Coronary artery (tissue), 2 donors: ENCODE measurements around the gene SCN1A.

Source experiments
- DNase-seq: peaks from one replicate; pipeline ENCODE4 v3.0.0-alpha.2; 2017; ENCODE audit warnings: low spot score
- H3K27ac ChIP-seq, 2 donors: fragments of 200-600 bp; sonication (generic); one replicate each; pipeline ENCODE4 v1.5.1; 2016 to 2019
- H3K4me3 ChIP-seq: fragments of 200-600 bp; sonication (generic); 2 replicates; pipeline ENCODE4 v1.5.1; 2016; ENCODE audit warnings: mild to moderate bottlenecking, moderate library complexity
- TF ChIP-seq, protein P1 (sequence below): fragments of 200-600 bp; sonication (generic); IDR thresholded peaks from one replicate; pipeline ENCODE4 v1.5.1; 2019; ENCODE audit warnings: antibody characterized with exemption

SCN1A gene

DNA sequence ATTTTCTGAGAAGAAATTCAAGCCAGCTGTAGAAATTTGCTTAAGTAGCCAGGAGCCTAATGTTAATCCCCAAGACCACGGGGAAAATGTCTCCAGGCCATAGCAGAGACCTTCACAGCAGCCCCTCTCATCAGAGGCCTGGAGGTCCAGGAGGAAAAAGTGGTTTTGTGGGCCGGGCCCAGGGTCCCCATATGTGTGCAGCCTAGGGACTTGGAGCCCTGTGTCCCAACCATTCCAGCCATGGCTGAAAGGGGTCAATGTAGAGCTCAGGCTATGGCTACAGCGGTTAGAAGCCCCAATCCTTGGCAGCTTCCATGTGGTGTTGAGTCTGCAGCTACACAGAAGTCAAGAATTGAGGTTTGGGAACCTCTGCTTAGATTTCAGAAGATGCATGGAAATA is 160.1 kb downstream of the SCN1A start:
- Histone ChIP-seq H3K27ac (no peak overlapping the region), H3K4me3 (no peak overlapping the region)
- DNase-seq, result no peak
- TF ChIP-seq, protein P1, sequence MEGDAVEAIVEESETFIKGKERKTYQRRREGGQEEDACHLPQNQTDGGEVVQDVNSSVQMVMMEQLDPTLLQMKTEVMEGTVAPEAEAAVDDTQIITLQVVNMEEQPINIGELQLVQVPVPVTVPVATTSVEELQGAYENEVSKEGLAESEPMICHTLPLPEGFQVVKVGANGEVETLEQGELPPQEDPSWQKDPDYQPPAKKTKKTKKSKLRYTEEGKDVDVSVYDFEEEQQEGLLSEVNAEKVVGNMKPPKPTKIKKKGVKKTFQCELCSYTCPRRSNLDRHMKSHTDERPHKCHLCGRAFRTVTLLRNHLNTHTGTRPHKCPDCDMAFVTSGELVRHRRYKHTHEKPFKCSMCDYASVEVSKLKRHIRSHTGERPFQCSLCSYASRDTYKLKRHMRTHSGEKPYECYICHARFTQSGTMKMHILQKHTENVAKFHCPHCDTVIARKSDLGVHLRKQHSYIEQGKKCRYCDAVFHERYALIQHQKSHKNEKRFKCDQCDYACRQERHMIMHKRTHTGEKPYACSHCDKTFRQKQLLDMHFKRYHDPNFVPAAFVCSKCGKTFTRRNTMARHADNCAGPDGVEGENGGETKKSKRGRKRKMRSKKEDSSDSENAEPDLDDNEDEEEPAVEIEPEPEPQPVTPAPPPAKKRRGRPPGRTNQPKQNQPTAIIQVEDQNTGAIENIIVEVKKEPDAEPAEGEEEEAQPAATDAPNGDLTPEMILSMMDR, result no peak

DNA sequence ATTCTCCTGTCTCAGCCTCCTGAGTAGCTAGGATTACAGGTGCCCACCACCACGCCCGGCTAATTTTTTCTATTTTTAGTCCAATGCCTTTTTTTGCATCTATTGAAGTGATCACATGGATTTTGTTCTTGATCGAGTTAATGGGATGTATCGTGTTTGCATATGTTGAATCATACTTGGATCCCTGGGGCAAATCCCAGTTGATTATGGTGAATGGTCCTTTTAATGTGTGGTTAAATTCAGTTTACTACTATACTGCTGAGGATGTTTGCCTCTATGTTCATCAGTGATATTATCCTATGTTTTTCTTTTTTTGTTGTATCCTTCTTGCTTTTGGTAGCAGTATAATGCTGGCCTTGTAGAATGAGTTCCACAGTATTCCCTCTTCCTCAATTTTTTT is 166.0 kb downstream of the SCN1A start:
- no peak overlapping the region for H3K4me3 ChIP-seq
- DNase-seq, result no peak
- TF ChIP-seq, protein P1, result no peak
- no peak overlapping the region for H3K27ac ChIP-seq

DNA sequence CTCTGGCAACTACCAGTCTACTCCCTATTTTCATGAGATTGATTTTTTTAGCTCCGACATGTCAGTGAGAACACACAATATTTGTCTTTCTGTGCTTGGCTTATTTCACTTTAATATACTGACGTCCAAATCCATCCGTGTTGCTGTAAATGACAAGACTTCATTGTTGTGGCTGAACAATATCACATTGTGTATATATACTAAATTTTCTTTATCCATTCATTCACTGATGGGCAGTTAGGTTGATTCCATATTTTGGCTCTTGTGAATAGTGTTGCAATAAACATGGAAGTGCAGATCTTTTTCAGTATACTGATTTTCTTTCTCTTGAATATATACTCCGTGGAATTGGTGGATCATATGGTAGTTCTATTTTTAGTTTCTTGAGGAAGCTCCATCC is 168.4 kb downstream of the SCN1A start:
- no peak overlapping the region for H3K4me3 ChIP-seq
- no peak for DNase-seq
- H3K27ac ChIP-seq, result no peak overlapping the region
- TF ChIP-seq, protein P1, result no peak

DNA sequence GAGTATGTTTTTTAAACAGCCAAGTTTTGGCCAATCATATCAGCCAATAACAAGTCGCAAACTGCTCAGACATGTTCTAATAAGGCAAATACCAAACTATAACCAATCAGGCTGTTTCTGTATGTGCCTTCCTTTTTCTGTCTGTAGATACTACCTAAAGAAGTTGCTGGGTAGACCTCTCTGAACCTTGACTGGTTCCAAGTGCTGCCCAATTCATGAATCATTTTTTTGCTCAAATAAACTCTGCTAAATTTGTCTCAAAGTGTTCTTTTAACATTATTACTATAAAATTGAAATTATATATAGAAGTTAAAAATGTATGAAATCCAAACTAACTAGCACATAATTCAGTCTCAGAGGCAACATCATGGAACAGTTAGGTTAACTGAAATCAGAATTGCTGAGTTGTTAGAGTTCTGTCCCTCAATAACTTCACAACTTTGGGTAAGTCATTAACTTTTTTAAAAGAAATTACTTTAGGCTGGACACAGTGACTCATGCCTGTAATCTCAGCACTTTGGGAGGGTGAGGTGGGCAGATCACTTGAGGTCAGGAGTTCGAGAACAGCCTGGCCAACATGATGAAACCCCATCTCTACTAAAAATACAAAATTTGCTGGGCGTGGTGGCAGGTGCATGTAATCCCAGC is 169.4 kb downstream of the SCN1A start:
- no peak for DNase-seq
- Histone ChIP-seq H3K4me3 (no peak overlapping the region), H3K27ac (no peak overlapping the region)
- TF ChIP-seq, protein P1, result no peak

DNA sequence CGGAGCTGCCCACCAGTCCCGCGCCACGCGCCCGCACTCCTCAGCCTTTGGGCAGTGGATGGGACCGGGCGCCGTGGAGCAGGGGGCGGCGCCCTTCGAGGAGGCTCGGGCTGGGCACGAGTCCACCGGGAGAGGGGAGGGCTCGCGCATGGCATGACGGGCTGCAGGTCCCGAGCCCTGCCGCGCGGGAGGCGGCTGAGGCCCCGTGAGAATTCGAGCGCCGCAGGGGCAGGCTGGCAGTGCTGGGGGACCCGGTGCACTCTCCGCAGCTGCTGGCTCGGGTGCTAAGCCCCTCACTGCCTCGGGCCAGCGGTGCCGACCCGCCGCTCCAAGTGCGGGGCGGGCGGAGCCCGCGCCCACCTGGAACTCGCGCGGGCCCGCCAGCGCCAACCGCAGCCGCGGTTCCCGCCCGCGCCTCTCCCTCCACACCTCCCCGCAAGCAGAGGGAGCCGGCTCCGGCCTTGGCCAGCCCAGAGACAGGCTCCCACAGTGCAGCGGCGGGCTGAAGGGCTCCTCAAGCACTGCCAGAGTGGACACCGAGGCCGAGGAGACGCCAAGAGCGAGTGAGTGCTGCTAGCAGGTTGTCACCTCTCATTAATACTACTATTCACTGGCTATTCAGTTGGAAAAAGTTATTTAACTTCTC is 170.7 kb downstream of the SCN1A start:
- no peak for DNase-seq
- Histone ChIP-seq H3K27ac (no peak overlapping the region), H3K4me3 (peak overlapping the region; percentile 17)
- TF ChIP-seq, protein P1, result no peak

DNA sequence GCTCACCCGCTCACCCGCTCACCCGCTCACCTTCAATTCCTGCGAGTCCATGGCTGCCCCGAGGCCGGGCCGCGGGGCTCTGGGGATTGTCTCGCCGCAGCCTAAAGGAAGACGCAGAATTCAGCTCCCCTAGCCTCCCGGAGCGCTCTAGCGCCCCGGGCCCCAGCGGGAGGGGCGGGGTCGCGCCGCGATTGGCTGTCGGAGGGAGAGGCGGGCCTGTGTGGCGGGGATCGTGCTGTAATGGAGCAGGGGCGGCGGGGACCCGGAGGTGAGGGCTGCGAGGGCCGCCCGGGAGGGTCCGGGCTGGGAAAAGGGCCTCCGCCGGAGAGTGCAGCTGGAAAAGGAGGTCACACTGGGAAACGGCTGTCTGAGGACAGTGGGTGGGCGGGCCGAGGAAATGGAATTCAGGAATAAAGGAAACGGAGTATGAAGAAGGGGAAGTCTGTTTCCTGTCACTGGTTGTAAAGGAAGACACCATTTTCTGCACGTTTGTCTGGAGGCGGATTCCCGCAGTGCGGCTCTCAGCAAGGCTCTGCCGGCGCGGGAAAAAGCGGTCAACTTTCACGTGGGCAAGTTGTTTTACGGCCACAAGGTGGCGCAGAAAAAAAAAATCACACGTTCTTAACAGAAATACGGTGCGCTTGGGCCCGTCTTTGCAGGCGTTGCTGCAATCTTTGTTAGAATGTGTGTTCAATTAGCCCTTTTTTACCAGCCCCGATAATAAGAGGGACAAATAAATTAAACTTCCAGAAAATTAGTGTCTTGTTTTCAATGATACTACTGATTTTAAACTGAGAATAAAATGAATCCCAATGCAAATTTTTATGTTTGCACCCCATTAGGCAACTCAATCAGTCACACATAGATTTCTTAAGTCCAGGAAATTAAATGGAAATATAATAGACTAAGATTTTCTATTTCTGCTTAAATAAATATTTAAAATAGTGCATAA is 173.9 kb downstream of the SCN1A start, which contains the start of gene TTC21B:
Gene TTC21B (minus strand): TSS at position 122 of the 952 bp plus-strand sequence. CDS start 71 bp downstream, at position 51.
- peak within 1 kb of the TSS; percentile 76 to 93 for H3K27ac ChIP-seq
- TF ChIP-seq, protein P1, result peak; percentile 58
- H3K4me3 ChIP-seq, result peak within 1 kb of the TSS; percentile 96
- peak; percentile 96 for DNase-seq
